ENCODE results near the gene TMA16.
A peak's percentile ranks its signal among the peaks of the same experiment; 100 is the strongest.
"Not testable (repeated sequence)": the region's sequence is repeated elsewhere in the genome, so short reads cannot be mapped to it uniquely, and the experiment has no call there.

TMA16 gene

GRCh38 chr4:163494360-163495241 is at the start of gene TMA16:
Gene TMA16 (plus strand): TSS chr4:163494690. CDS start chr4:163494802, 112 bp downstream.
- peaks cover 29% of the 10 kb centered on the region for H3K4me1 Mint-ChIP-seq (ENCODE audit: low read depth)
- peak within 1 kb of the TSS; percentile 99 for H3K27ac Mint-ChIP-seq
- peaks cover 38% of the 10 kb centered on the region for H3K36me3 Mint-ChIP-seq (ENCODE audit: low read depth)
- H3K9me3 Mint-ChIP-seq, result no peaks in the 10 kb centered on the region
- H3K4me3 Mint-ChIP-seq, result peak within 1 kb of the TSS; percentile 99
- DNase-seq, result peak; percentile 92
- H3K27me3 Mint-ChIP-seq, result peaks cover 3% of the 10 kb centered on the region

DNA sequence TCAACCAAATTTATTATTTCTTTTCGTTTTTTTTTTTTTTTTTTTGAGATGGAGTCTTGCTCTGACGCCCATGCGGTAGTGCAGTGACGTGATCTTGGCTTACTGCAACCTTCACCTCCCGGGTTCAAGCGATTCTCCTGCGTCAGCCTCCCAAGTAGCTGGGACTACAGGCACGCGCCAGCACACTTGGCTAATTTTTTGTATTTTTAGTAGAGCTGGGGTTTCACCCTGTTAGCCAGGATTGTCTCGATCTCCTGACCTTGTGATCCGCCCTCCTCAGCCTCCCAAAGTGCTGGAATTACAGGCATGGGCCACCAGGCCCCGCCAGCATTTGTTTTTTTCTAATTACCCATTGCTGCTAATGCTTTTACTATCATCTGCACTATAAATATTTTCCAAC is 47.5 kb upstream of the TMA16 start:
- H3K4me1 Mint-ChIP-seq (ENCODE audit: low read depth); H3K9me3 Mint-ChIP-seq; H3K36me3 Mint-ChIP-seq (ENCODE audit: low read depth); DNase-seq; H3K27ac Mint-ChIP-seq; H3K4me3 Mint-ChIP-seq: not testable (repeated sequence)
- H3K27me3 Mint-ChIP-seq, result peaks cover 11% of the 10 kb centered on the region

DNA sequence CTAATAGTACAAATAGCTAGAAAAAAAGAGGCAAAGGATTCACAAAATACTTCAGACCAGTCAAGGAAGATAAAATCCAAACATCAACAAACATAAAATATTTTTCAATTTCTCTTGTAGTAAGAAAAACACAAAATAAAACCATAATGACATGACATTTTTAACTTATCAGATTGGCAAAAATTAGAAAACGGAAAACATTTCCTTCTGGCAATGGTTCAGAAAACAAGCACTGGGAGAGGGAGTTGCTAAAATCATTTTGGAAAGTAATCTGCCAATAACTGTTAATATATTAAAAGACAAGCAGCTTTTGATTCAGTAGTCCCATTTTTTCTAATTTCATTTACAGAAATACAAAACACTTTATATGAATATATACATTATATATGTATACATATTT is 47.0 kb upstream of the TMA16 start:
- no peak for DNase-seq
- Mint-ChIP-seq H3K27me3 (peaks cover 9% of the 10 kb centered on the region), H3K27ac (no peak overlapping the region), H3K9me3 (no peaks in the 10 kb centered on the region), H3K36me3 (ENCODE audit: low read depth) (no peaks in the 10 kb centered on the region), H3K4me3 (no peak overlapping the region), H3K4me1 (ENCODE audit: low read depth) (no peaks in the 10 kb centered on the region)

GRCh38 chr4:163448540-163449203 is 45.8 kb upstream of the TMA16 start:
- Mint-ChIP-seq H3K4me1 (ENCODE audit: low read depth) (no peaks in the 10 kb centered on the region), H3K4me3 (no peak overlapping the region), H3K27me3 (no peaks in the 10 kb centered on the region), H3K36me3 (ENCODE audit: low read depth) (no peaks in the 10 kb centered on the region), H3K9me3 (no peaks in the 10 kb centered on the region), H3K27ac (no peak overlapping the region)
- no peak for DNase-seq

DNA sequence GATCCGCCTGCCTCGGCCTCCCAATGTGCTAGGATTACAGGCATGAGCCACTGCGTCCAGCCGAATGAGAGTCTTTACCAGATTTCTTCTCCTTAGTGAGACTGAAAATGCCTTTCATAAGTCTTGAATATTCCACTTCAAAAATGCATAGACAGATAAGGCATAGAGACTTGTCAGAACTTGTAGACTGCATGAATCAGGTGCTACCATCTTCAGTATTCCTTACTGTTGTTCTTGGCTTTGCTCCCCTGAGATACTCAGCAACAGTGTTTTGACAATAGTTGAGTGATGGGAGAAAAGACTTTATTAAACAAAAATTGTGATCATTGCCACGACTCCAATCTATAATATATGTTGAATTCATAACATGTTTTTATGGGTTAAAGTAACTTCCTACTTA is 31.9 kb upstream of the TMA16 start:
- H3K9me3 Mint-ChIP-seq, result no peaks in the 10 kb centered on the region
- no peak for DNase-seq
- no peaks in the 10 kb centered on the region for H3K36me3 Mint-ChIP-seq (ENCODE audit: low read depth)
- no peak overlapping the region for H3K4me3 Mint-ChIP-seq
- H3K27me3 Mint-ChIP-seq, result peaks cover 28% of the 10 kb centered on the region
- no peak overlapping the region for H3K27ac Mint-ChIP-seq
- no peaks in the 10 kb centered on the region for H3K4me1 Mint-ChIP-seq (ENCODE audit: low read depth)

DNA sequence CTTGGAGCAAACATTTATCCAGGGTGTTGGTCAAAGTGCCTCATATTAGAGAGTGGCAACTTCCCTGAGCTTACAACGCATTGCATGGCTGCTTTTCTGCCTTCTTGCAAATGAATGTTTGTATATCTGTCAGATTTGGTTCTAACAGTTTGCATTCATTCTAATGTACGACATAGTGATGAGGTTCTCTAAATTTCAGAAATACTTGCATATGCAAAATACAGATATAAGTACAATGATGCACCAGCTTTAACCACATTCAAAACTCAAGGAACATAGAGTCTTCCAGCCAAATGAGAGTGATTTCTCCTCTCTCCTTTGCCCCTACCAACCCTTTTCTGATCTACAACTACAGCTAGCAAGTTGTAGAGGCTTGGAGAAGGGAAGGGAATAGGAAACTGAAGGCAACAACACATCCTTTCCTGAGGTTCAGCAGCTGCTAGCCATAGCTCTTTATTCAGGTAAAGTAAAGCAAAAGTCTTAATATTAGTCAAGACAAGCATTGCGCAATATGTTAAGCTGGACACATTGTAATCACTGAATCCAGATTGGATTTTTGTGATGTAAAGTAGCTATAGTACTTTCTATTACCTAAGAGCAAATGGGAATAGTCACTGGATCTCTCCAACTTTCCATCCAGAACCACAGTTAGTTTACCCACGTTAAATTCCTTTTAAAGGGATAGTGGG is 27.3 kb upstream of the TMA16 start:
- H3K4me3 Mint-ChIP-seq, result no peak overlapping the region
- peaks cover 31% of the 10 kb centered on the region for H3K27me3 Mint-ChIP-seq
- no peaks in the 10 kb centered on the region for H3K9me3 Mint-ChIP-seq
- DNase-seq, result no peak
- H3K36me3 Mint-ChIP-seq (ENCODE audit: low read depth), result no peaks in the 10 kb centered on the region
- H3K4me1 Mint-ChIP-seq (ENCODE audit: low read depth), result no peaks in the 10 kb centered on the region
- no peak overlapping the region for H3K27ac Mint-ChIP-seq

DNA sequence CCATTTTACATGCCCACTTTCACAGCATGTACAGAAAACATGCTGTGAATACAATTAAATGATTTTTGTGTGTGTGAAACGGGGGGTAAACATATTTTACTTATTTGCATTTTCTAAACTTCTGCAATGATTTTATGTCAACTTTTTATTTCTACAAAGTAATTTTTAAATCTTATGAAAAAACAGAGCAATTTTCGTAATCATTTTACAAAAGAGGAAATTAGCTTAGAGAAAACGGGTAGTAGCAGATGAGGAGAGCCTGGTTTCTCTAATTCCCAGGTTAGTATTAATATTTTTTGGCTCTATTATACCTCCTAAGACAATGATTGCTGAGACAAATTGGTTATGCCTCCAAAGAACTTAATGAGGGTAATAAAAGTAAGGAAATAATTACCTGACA is 24.1 kb upstream of the TMA16 start:
- DNase-seq, result no peak
- H3K4me3 Mint-ChIP-seq, result no peak overlapping the region
- H3K27ac Mint-ChIP-seq, result no peak overlapping the region
- peaks cover 22% of the 10 kb centered on the region for H3K27me3 Mint-ChIP-seq
- no peaks in the 10 kb centered on the region for H3K4me1 Mint-ChIP-seq (ENCODE audit: low read depth)
- H3K36me3 Mint-ChIP-seq (ENCODE audit: low read depth), result no peaks in the 10 kb centered on the region
- no peaks in the 10 kb centered on the region for H3K9me3 Mint-ChIP-seq

DNA sequence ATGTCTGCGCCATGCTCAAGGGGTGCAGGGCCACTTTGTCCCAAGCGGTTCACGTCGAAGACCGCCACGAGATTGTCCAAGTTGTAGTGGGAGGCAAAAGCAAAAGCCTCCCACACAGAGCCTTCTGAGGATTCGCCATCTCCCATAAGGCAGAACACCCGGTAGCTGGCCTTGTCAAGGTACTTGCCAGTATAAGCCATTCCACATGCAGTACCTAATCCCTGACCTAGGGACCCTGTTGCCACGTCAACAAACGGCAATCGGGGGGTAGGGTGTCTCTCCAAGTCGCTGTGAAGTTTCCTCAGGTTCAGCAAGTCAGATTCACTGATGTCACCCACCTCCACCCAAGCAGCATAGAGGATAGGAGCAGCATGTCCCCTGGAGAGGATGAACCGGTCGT is 21.4 kb upstream of the TMA16 start:
- Mint-ChIP-seq H3K4me3 (no peak overlapping the region), H3K9me3 (no peaks in the 10 kb centered on the region), H3K4me1 (ENCODE audit: low read depth) (no peaks in the 10 kb centered on the region), H3K36me3 (ENCODE audit: low read depth) (no peaks in the 10 kb centered on the region), H3K27ac (no peak overlapping the region), H3K27me3 (peaks cover 19% of the 10 kb centered on the region)
- DNase-seq, result no peak

- DNase-seq, result no peak
- no peaks in the 10 kb centered on the region for H3K9me3 Mint-ChIP-seq
Measured at GRCh38 chr4:163473576-163473975, 20.9 kb upstream of the TMA16 start, which contains the start of gene TKTL2. Gene TKTL2 (minus strand): TSS chr4:163473754. CDS start chr4:163473734, 20 bp downstream.

GRCh38 chr4:163474027-163474426 is 20.5 kb upstream of the TMA16 start:
- Mint-ChIP-seq H3K4me3 (no peak overlapping the region), H3K36me3 (ENCODE audit: low read depth) (no peaks in the 10 kb centered on the region), H3K9me3 (no peaks in the 10 kb centered on the region), H3K27ac (no peak overlapping the region), H3K4me1 (ENCODE audit: low read depth) (no peaks in the 10 kb centered on the region), H3K27me3 (peaks cover 16% of the 10 kb centered on the region)
- DNase-seq, result no peak

More at GRCh38 chr4:163473576-163473975, 20.9 kb upstream of the TMA16 start, which contains the start of gene TKTL2:
- H3K4me3 Mint-ChIP-seq, result no peak within 1 kb of the TSS
- no peak within 1 kb of the TSS for H3K27ac Mint-ChIP-seq
- no peaks in the 10 kb centered on the region for H3K4me1 Mint-ChIP-seq (ENCODE audit: low read depth)
- peaks cover 16% of the 10 kb centered on the region for H3K27me3 Mint-ChIP-seq
- no peaks in the 10 kb centered on the region for H3K36me3 Mint-ChIP-seq (ENCODE audit: low read depth)

DNA sequence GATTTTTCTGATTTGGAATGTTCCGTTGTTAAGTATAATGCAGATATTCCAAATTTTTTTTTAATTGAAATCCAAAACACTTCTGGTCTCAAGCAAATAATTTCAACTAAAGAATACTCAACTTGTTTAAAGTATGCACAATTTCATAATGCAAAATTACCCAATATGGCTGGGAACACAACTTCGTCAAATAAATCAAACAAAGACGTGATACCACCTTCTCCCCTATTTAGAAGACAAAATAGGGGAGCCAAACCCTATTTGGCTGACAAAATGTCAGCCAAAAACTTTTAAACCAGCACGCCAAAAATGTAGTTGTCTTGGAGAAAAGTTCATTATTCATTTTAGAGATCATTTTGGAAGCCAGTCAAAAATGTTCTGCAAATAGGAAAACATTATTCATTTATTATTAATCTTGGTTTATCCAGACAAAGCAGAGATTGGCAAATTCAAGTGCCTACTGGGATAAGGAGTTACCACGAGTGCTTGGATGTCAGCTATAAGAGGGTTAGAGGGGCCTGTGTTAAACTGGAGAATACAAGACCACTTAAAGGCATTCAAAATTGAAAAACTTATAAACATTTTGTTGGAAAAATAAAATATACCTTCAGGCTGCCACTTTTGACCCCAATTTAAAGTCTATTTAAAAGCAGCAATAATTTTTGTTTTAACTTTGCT is 17.6 kb upstream of the TMA16 start:
- H3K4me3 Mint-ChIP-seq, result no peak overlapping the region
- no peaks in the 10 kb centered on the region for H3K36me3 Mint-ChIP-seq (ENCODE audit: low read depth)
- H3K27me3 Mint-ChIP-seq, result peaks cover 11% of the 10 kb centered on the region
- DNase-seq, result no peak
- H3K27ac Mint-ChIP-seq, result no peak overlapping the region
- H3K4me1 Mint-ChIP-seq (ENCODE audit: low read depth), result no peaks in the 10 kb centered on the region
- no peaks in the 10 kb centered on the region for H3K9me3 Mint-ChIP-seq

DNA sequence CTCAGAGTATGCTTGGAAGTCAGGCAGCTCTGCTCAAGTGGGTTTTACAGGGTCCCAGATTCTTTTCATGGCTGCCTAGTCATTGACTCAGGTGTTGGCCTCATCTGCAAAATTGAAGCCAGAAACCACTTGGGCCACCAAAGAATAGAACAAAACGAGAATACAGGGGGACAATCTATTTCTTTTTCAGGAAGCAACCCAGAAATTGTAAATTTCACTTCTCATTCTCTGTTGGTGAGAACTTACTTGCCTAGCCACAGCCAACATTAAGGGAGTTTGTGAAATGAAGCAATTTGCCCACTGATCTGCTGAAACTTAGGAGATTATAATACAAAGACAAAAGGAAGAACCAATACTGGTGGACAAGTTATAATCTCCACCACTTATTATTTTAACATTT is 12.3 kb upstream of the TMA16 start:
- Mint-ChIP-seq H3K27ac (no peak overlapping the region), H3K27me3 (peaks cover 15% of the 10 kb centered on the region), H3K4me1 (ENCODE audit: low read depth) (no peaks in the 10 kb centered on the region), H3K9me3 (no peaks in the 10 kb centered on the region), H3K4me3 (no peak overlapping the region), H3K36me3 (ENCODE audit: low read depth) (no peaks in the 10 kb centered on the region)
- no peak for DNase-seq

GRCh38 chr4:163484906-163485305 is 9.6 kb upstream of the TMA16 start:
- H3K27ac Mint-ChIP-seq, result no peak overlapping the region
- no peak overlapping the region for H3K4me3 Mint-ChIP-seq
- no peaks in the 10 kb centered on the region for H3K9me3 Mint-ChIP-seq
- peaks cover 24% of the 10 kb centered on the region for H3K27me3 Mint-ChIP-seq
- H3K36me3 Mint-ChIP-seq (ENCODE audit: low read depth), result no peaks in the 10 kb centered on the region
- H3K4me1 Mint-ChIP-seq (ENCODE audit: low read depth), result no peaks in the 10 kb centered on the region
- DNase-seq, result peak; percentile 51

- no peak overlapping the region for H3K27ac Mint-ChIP-seq
- no peak overlapping the region for H3K4me3 Mint-ChIP-seq
- H3K9me3 Mint-ChIP-seq, result no peaks in the 10 kb centered on the region
- H3K4me1 Mint-ChIP-seq (ENCODE audit: low read depth), result no peaks in the 10 kb centered on the region
- no peaks in the 10 kb centered on the region for H3K36me3 Mint-ChIP-seq (ENCODE audit: low read depth)
- peaks cover 26% of the 10 kb centered on the region for H3K27me3 Mint-ChIP-seq
- no peak for DNase-seq
Measured at GRCh38 chr4:163485589-163485988, 8.9 kb upstream of the TMA16 start.
